Smooth muscle cell (in vitro differentiated cells): ENCODE measurements around the gene ITPK1. TPM values are rescaled to one million over a fixed set of nuclear protein-coding genes. Genes with fewer than 3 reads are reported as not detected.

Experiments used
- DNase-seq: peaks from one replicate; lab custom pipeline; 2025; ENCODE audit not compliant: unreplicated experiment; lab: John Stamatoyannopoulos, UW
- H2AFZ ChIP-seq: fragments of 200-600 bp; sonication (generic); 2 replicates; pipeline ENCODE4 v1.6.0; 2016; ENCODE audit warnings: antibody characterized with exemption, low read depth, mild to moderate bottlenecking
- H3F3A ChIP-seq: fragments of 200-600 bp; sonication (generic); 2 replicates; pipeline ENCODE4 v1.6.0; 2017; ENCODE audit warnings: antibody characterized with exemption, low read depth
- H3K27ac ChIP-seq: fragments of 200-600 bp; sonication (generic); 2 replicates; pipeline ENCODE4 v1.5.1; 2016; ENCODE audit warnings: low read depth, mild to moderate bottlenecking
- H3K27me3 ChIP-seq: fragments of 200-600 bp; sonication (generic); 2 replicates; pipeline ENCODE4 v1.6.1; 2016; ENCODE audit warnings: low read depth, mild to moderate bottlenecking
- H3K36me3 ChIP-seq: fragments of 200-600 bp; sonication (generic); 2 replicates; pipeline ENCODE4 v1.5.1; 2016; ENCODE audit warnings: low read depth
- H3K4me1 ChIP-seq: fragments of 200-600 bp; sonication (generic); 2 replicates; pipeline ENCODE4 v1.5.1; 2016; ENCODE audit warnings: low read depth
- H3K4me2 ChIP-seq: fragments of 200-600 bp; sonication (generic); 2 replicates; pipeline ENCODE4 v1.6.0; 2016; ENCODE audit warnings: mild to moderate bottlenecking
- H3K4me3 ChIP-seq: fragments of 200-600 bp; sonication (generic); 2 replicates; pipeline ENCODE4 v1.5.1; 2016; ENCODE audit warnings: mild to moderate bottlenecking
- H3K79me2 ChIP-seq: fragments of 200-600 bp; sonication (generic); 2 replicates; pipeline ENCODE4 v1.6.0; 2016; ENCODE audit warnings: low read depth, mild to moderate bottlenecking
- H3K9ac ChIP-seq: fragments of 200-600 bp; sonication (generic); 2 replicates; pipeline ENCODE4 v1.6.0; 2016; ENCODE audit warnings: low read depth
- H3K9me3 ChIP-seq: fragments of 200-600 bp; sonication (generic); replicated peaks from 2 replicates; pipeline ENCODE4 v1.5.1; 2016; ENCODE audit warnings: low read depth
- H4K20me1 ChIP-seq: fragments of 200-600 bp; sonication (generic); 2 replicates; pipeline ENCODE4 v1.6.0; 2016; ENCODE audit warnings: low read depth
- WGBS: methylation state at CpG from one replicate; pipeline ENCODE4 v1.1.7; 2016; ENCODE audit warnings: low lambda C conversion rate; 5-methylcytosine and 5-hydroxymethylcytosine counted together
- polyA plus RNA-seq: library from polyadenylated mRNA; unstranded; fragments of >200 nt; fragmentation: Nextera tagmentation; extraction: Ambion mirVana; gene quantifications from 2 replicates; pipeline ENCODE4 v1.2.1, GENCODE V29; 2016
- total RNA-seq: library from RNA; depleted of rRNA; stranded (reverse); fragments of >200 nt; gene quantifications from 2 replicates; pipeline ENCODE4 v1.2.3, GENCODE V29; 2014
- TF ChIP-seq, protein P1 (sequence below): fragments of 200-600 bp; sonication (generic); IDR thresholded peaks from 2 replicates; pipeline ENCODE4 v1.5.1; 2017; ENCODE audit warnings: borderline replicate concordance, mild to moderate bottlenecking, antibody characterized with exemption; ENCODE audit not compliant: insufficient read depth, poor library complexity, severe bottlenecking

ITPK1 gene
- total and polyA plus RNA-seq, 2 experiments from 2014 or later = 9.2 to 14.2 TPM

DNA sequence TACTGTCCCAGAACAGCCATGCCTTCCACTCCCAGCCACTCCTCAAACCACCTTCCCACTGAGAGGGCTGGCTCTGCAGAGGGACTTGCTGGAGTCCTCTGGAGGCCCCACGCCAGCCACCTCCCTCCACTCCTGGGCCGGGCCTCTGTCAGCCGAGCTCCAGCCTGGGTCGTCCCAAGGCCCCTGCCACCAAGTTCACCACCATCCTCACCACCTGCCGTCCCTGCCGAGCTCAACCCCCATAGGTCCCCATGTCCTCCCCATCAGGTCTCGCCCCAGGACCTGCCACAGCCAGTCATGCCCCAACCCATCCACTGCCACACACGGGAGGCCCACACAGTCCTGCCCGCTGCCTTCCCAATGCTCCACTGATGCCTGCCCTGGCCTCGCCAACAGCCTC lies 39.0 kb downstream of the ITPK1 start:
- H3K79me2 ChIP-seq = peaks cover 8% of the 10 kb centered on the region
- no peak overlapping the region for H2AFZ ChIP-seq
- 97% methylated on average over 10 of the region's 10 CpGs for WGBS
- no peak overlapping the region for H3K4me3 ChIP-seq
- H3K27me3 ChIP-seq = no peaks in the 10 kb centered on the region
- H3K4me2 ChIP-seq = no peak overlapping the region
- no peaks in the 10 kb centered on the region for H3K36me3 ChIP-seq
- H3K9ac ChIP-seq = no peak overlapping the region
- TF ChIP-seq, protein P1, sequence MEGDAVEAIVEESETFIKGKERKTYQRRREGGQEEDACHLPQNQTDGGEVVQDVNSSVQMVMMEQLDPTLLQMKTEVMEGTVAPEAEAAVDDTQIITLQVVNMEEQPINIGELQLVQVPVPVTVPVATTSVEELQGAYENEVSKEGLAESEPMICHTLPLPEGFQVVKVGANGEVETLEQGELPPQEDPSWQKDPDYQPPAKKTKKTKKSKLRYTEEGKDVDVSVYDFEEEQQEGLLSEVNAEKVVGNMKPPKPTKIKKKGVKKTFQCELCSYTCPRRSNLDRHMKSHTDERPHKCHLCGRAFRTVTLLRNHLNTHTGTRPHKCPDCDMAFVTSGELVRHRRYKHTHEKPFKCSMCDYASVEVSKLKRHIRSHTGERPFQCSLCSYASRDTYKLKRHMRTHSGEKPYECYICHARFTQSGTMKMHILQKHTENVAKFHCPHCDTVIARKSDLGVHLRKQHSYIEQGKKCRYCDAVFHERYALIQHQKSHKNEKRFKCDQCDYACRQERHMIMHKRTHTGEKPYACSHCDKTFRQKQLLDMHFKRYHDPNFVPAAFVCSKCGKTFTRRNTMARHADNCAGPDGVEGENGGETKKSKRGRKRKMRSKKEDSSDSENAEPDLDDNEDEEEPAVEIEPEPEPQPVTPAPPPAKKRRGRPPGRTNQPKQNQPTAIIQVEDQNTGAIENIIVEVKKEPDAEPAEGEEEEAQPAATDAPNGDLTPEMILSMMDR = no peak
- no peak for DNase-seq
- H3F3A ChIP-seq = no peaks in the 10 kb centered on the region
- H3K4me1 ChIP-seq = no peaks in the 10 kb centered on the region
- H4K20me1 ChIP-seq = peaks cover 10% of the 10 kb centered on the region
- no peak overlapping the region for H3K27ac ChIP-seq
- H3K9me3 ChIP-seq = no peaks in the 10 kb centered on the region

DNA sequence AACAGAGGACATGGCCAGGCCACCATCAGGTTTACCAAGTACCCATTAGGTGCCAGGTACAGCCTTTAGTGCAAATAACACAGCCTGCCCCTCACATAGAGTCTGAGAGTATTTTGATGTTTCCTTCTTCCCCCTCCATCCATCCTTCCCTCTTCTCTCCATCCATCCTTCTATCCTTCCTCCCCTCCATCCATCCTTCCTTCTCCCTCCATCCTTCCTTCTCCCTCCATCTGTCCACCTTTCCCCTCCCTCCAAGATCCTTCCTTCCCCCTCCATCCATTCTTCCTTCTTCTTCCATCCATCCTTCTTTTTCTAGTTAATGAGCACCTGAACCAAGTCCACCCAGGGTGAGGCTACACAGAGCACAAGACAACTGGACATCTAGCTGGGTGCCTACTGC lies 39.8 kb downstream of the ITPK1 start:
- peaks cover 5% of the 10 kb centered on the region for H4K20me1 ChIP-seq
- no peak for DNase-seq

DNA sequence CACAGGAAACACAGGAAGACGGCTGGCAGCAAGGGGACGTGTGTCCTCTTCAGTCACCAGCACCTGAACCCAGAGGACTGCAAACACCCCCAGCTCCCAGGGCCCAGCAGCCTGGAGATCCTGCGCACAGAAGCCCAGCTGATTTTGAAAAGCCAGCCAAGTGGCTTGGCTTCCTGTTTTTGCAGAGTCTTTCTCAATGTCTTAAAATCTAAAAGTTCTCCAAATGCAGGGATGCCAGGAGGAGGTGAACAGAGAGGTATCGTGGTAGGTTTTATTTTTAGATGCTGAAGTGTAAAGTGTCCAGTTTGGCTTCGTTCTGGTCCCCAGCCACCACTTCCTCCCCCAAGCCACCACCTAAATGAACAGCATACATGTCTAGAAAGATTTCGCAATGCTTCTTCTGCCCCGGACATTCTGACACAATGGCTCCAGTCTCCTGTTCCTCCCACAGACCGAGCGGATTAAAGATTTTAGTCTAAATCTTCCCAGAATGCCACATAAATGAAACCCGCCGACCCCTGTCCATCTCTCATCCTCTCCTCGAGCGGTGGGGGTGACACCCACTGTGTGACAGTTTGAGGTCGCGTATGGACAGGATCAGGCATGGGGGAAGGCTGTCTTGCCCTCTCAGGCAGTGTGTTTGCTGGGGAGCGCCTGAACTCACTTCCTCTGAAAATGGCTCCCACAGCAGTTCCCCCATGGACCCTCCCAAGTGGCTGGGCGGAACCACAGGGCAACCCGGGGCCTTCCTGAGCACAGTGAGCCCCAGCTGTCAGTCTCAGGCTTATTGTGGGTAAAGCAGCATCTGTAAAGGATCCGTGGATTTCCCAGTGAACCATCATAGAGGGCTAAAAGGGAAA lies 41.6 kb downstream of the ITPK1 start:
- Histone ChIP-seq H3K27me3 (no peaks in the 10 kb centered on the region), H3K4me1 (no peaks in the 10 kb centered on the region), H4K20me1 (peaks cover 2% of the 10 kb centered on the region), H3K9me3 (no peaks in the 10 kb centered on the region), H3K9ac (no peak overlapping the region), H3K36me3 (no peaks in the 10 kb centered on the region), H3K4me3 (no peak overlapping the region), H2AFZ (no peak overlapping the region), H3K4me2 (peak overlapping the region; percentile 34), H3K27ac (peak overlapping the region; percentile 8), H3F3A (no peaks in the 10 kb centered on the region), H3K79me2 (no peaks in the 10 kb centered on the region)
- 37% methylated on average over 19 of the region's 19 CpGs for WGBS
- TF ChIP-seq, protein P1 = no peak
- DNase-seq = peak; percentile 11

More for the DNA sequence above, 39.8 kb downstream of the ITPK1 start:
- Histone ChIP-seq H3K36me3 (no peaks in the 10 kb centered on the region), H3K9me3 (no peaks in the 10 kb centered on the region), H3K4me2 (no peak overlapping the region), H3K27me3 (no peaks in the 10 kb centered on the region), H2AFZ (no peak overlapping the region), H3K4me3 (no peak overlapping the region), H3F3A (no peaks in the 10 kb centered on the region), H3K79me2 (peaks cover 3% of the 10 kb centered on the region), H3K4me1 (no peaks in the 10 kb centered on the region), H3K9ac (no peak overlapping the region), H3K27ac (no peak overlapping the region)
- TF ChIP-seq, protein P1 = no peak

DNA sequence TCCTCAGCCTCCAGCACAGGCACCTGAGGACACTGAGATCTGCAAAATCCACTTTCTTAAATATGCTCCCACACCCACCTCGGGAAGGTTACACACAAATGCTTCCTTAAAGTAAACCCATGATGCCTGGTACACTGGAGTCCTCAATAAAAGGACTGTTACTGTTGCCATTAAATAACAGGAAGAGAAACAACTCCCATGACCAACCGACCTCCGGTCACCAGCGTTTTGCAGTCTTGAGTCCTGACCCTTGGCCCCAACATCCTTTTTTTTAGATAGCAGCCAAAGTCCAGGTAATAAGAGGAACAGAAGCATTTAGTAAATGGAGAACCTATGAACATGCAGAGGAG lies 42.4 kb downstream of the ITPK1 start:
- no peaks in the 10 kb centered on the region for H3K36me3 ChIP-seq
- H4K20me1 ChIP-seq = no peaks in the 10 kb centered on the region
- no peaks in the 10 kb centered on the region for H3K27me3 ChIP-seq
- H3F3A ChIP-seq = no peaks in the 10 kb centered on the region
- 90% methylated on average over 4 of the region's 4 CpGs for WGBS
- H3K79me2 ChIP-seq = no peaks in the 10 kb centered on the region
- no peaks in the 10 kb centered on the region for H3K9me3 ChIP-seq
- H3K4me2 ChIP-seq = peak overlapping the region; percentile 34
- H3K27ac ChIP-seq = no peak overlapping the region
- DNase-seq = no peak
- H3K4me1 ChIP-seq = no peaks in the 10 kb centered on the region
- TF ChIP-seq, protein P1 = no peak
- H2AFZ ChIP-seq = no peak overlapping the region
- no peak overlapping the region for H3K9ac ChIP-seq
- no peak overlapping the region for H3K4me3 ChIP-seq
